Activated naive CD8-positive, alpha-beta T cell (primary cell): ENCODE data around the gene TSC22D3.

Experiments used
- H3K27ac Mint-ChIP-seq: one replicate; pipeline ENCODE4 v1.8.0; 2021; ENCODE audit warnings: mixed read lengths
- H3K27me3 Mint-ChIP-seq: one replicate; pipeline ENCODE4 v1.8.0; 2021; ENCODE audit warnings: mixed read lengths
- H3K36me3 Mint-ChIP-seq: one replicate; pipeline ENCODE4 v1.8.0; 2021; ENCODE audit warnings: mixed read lengths
- H3K4me1 Mint-ChIP-seq: one replicate; pipeline ENCODE4 v1.8.0; 2021; ENCODE audit warnings: low read depth, mixed read lengths
- H3K4me3 Mint-ChIP-seq: one replicate; pipeline ENCODE4 v1.8.0; 2021; ENCODE audit warnings: mild to moderate bottlenecking, mixed read lengths
- H3K9me3 Mint-ChIP-seq: one replicate; pipeline ENCODE4 v1.8.0; 2021; ENCODE audit warnings: low read depth, mixed read lengths

TSC22D3 gene

GRCh38 chrX:107747596-107748161 is 27.9 kb downstream of the TSC22D3 start:
- Mint-ChIP-seq H3K36me3 (no peaks in the 10 kb centered on the region), H3K4me1 (peaks cover 11% of the 10 kb centered on the region), H3K27me3 (no peaks in the 10 kb centered on the region), H3K4me3 (no peak overlapping the region), H3K27ac (no peak overlapping the region), H3K9me3 (no peaks in the 10 kb centered on the region)

DNA sequence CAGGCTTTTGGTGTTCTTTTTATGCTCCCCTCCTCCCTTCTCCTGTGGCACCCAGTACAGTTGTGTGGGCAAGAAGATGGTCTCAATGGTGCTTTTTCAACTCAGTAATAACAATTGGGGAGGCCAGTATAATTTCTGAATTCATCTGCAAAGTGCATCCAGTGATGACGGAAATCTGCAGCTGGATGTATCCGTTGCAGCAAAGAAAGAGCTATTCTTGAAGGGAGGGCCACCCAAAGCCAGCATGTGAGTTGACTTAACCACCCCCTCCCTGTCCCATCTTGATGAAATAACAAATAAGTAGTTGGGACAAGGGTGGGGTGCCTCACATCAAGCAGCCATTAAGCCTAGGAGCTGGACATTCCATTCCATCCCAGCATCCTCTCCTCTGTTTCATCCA is 30.7 kb downstream of the TSC22D3 start:
- Mint-ChIP-seq H3K36me3 (no peaks in the 10 kb centered on the region), H3K4me3 (no peak overlapping the region), H3K9me3 (no peaks in the 10 kb centered on the region), H3K27ac (no peak overlapping the region), H3K4me1 (peaks cover 33% of the 10 kb centered on the region), H3K27me3 (no peaks in the 10 kb centered on the region)

DNA sequence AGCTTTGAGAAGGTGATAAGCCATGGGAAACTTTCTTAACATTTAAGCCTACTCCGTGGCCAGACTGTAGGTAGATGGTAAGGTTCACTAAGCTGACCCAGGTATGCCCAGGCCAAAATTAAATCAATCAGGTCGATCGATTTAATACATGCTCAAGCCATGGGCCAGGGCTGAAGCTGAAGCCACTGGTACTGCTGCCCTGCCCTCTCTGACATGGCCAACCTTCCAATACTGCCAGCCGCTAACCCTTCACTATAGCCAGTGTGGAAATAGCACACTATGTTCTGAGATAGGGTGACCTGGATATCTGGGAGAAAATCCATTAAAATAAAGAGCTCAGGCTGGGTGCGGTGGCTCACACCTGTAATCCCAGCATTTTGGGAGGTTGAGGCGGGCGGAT is 31.6 kb downstream of the TSC22D3 start:
- Mint-ChIP-seq H3K9me3 (no peaks in the 10 kb centered on the region), H3K27ac (no peak overlapping the region), H3K4me3 (no peak overlapping the region), H3K27me3 (no peaks in the 10 kb centered on the region), H3K36me3 (no peaks in the 10 kb centered on the region), H3K4me1 (peaks cover 40% of the 10 kb centered on the region)

GRCh38 chrX:107742700-107743191 is 32.8 kb downstream of the TSC22D3 start:
- peak overlapping the region; percentile 88 for H3K4me3 Mint-ChIP-seq
- H3K27ac Mint-ChIP-seq = peak overlapping the region; percentile 95
- peaks cover 41% of the 10 kb centered on the region for H3K4me1 Mint-ChIP-seq

GRCh38 chrX:107741404-107741790 is 34.2 kb downstream of the TSC22D3 start:
- no peaks in the 10 kb centered on the region for H3K36me3 Mint-ChIP-seq
- H3K4me3 Mint-ChIP-seq = peak overlapping the region; percentile 88
- no peaks in the 10 kb centered on the region for H3K9me3 Mint-ChIP-seq
- peaks cover 41% of the 10 kb centered on the region for H3K4me1 Mint-ChIP-seq
- H3K27me3 Mint-ChIP-seq = no peaks in the 10 kb centered on the region
- H3K27ac Mint-ChIP-seq = peak overlapping the region; percentile 95

More at GRCh38 chrX:107742700-107743191, 32.8 kb downstream of the TSC22D3 start:
- Mint-ChIP-seq H3K9me3 (no peaks in the 10 kb centered on the region), H3K36me3 (no peaks in the 10 kb centered on the region), H3K27me3 (no peaks in the 10 kb centered on the region)

GRCh38 chrX:107739541-107739940 is 36.0 kb downstream of the TSC22D3 start:
- Mint-ChIP-seq H3K4me3 (no peak overlapping the region), H3K36me3 (no peaks in the 10 kb centered on the region), H3K27me3 (no peaks in the 10 kb centered on the region), H3K9me3 (no peaks in the 10 kb centered on the region), H3K27ac (no peak overlapping the region), H3K4me1 (peaks cover 38% of the 10 kb centered on the region)

- Mint-ChIP-seq H3K9me3 (no peaks in the 10 kb centered on the region), H3K4me3 (no peak overlapping the region), H3K27me3 (no peaks in the 10 kb centered on the region), H3K27ac (no peak overlapping the region), H3K36me3 (no peaks in the 10 kb centered on the region), H3K4me1 (peaks cover 40% of the 10 kb centered on the region)
Observed at GRCh38 chrX:107738768-107739167, 36.8 kb downstream of the TSC22D3 start.

DNA sequence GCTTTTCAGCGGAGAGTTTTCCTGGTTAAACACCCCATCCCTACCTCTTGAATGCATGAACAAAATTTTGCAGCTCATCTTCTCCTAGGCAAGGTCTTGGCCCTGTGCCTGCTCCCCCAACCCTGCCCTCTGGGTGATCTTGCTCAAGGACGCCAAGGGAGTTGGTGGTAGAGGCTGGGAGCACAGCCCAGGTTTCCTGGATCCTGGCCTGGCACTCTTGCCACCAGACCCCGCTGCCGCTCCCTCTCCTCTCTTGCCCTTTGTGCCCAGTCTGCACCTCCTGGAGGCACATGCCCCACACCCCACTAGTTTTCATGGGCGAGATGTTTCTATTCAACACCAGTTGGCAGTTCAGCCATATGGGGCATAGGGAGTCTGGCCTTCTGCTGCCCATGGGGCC is 37.3 kb downstream of the TSC22D3 start:
- H3K4me1 Mint-ChIP-seq = peaks cover 38% of the 10 kb centered on the region
- H3K36me3 Mint-ChIP-seq = no peaks in the 10 kb centered on the region
- H3K27me3 Mint-ChIP-seq = no peaks in the 10 kb centered on the region
- no peak overlapping the region for H3K27ac Mint-ChIP-seq
- H3K9me3 Mint-ChIP-seq = no peaks in the 10 kb centered on the region
- H3K4me3 Mint-ChIP-seq = no peak overlapping the region

- Mint-ChIP-seq H3K27me3 (no peaks in the 10 kb centered on the region), H3K4me3 (no peak overlapping the region), H3K9me3 (no peaks in the 10 kb centered on the region), H3K4me1 (peaks cover 37% of the 10 kb centered on the region), H3K27ac (no peak overlapping the region), H3K36me3 (no peaks in the 10 kb centered on the region)
Observed at GRCh38 chrX:107736781-107737531, 38.6 kb downstream of the TSC22D3 start.

GRCh38 chrX:107734646-107735045 is 40.9 kb downstream of the TSC22D3 start:
- peaks cover 19% of the 10 kb centered on the region for H3K4me1 Mint-ChIP-seq
- H3K27ac Mint-ChIP-seq = no peak overlapping the region
- H3K4me3 Mint-ChIP-seq = no peak overlapping the region
- H3K9me3 Mint-ChIP-seq = no peaks in the 10 kb centered on the region
- H3K36me3 Mint-ChIP-seq = no peaks in the 10 kb centered on the region
- no peaks in the 10 kb centered on the region for H3K27me3 Mint-ChIP-seq

GRCh38 chrX:107733686-107734085 is 41.9 kb downstream of the TSC22D3 start:
- Mint-ChIP-seq H3K27me3 (no peaks in the 10 kb centered on the region), H3K9me3 (no peaks in the 10 kb centered on the region), H3K27ac (no peak overlapping the region), H3K4me3 (no peak overlapping the region), H3K4me1 (peaks cover 13% of the 10 kb centered on the region), H3K36me3 (no peaks in the 10 kb centered on the region)

DNA sequence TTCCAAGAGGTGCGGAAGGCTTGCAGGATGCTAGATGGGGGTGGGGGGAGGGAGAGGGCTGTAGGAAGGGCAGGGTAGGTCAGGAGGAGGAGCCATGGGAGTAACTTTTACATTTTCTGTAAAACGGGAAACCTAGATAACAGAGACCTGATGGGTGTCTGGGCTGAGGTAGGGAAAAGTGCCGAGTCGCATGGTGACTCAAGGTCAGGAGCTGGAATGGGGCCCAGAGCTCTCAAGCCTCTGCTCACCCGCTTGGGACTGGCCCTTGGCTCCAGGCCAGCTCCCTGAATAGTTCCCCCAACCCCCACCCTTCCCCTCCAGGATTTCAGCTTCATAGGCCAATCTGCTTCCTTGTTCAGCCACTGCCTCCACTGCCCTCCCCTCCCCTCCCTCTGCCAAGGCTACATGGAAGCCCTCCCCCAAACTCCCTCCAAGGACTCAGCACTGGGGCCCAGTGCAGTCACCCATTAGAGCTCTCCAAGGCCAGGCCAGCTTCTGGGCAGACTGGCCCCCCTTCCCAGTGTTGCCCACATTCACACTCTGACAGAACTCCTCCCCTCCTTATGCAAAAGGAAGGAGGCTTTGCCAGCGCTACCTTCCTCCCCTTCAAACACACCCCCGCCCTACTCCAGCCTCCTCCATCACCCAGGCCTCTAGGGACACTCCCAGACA is 43.6 kb downstream of the TSC22D3 start:
- peaks cover 13% of the 10 kb centered on the region for H3K4me1 Mint-ChIP-seq
- no peak overlapping the region for H3K4me3 Mint-ChIP-seq
- H3K9me3 Mint-ChIP-seq = no peaks in the 10 kb centered on the region
- no peak overlapping the region for H3K27ac Mint-ChIP-seq
- no peaks in the 10 kb centered on the region for H3K27me3 Mint-ChIP-seq
- H3K36me3 Mint-ChIP-seq = no peaks in the 10 kb centered on the region

- no peaks in the 10 kb centered on the region for H3K27me3 Mint-ChIP-seq
- H3K27ac Mint-ChIP-seq = no peak overlapping the region
- no peaks in the 10 kb centered on the region for H3K36me3 Mint-ChIP-seq
- H3K4me3 Mint-ChIP-seq = no peak overlapping the region
- H3K4me1 Mint-ChIP-seq = peaks cover 13% of the 10 kb centered on the region
- H3K9me3 Mint-ChIP-seq = no peaks in the 10 kb centered on the region
Observed at GRCh38 chrX:107730991-107731766, 44.4 kb downstream of the TSC22D3 start.

DNA sequence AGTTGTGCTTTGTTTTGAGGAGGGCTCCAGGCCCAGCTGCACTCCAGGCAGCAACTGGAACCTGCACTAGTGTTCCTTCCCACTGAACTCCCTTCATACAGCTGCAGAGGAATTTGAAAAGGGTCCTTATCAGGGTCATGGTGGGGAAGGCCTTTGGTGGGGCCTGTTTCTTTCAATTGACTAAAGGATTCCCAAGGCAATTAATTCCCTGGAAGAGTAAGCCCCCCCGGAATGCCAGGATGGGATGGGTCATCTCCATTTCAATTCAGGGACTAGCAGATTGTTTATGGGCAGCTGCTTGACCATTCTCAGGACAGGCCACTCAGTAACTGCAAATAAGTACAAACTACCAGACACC is 45.3 kb downstream of the TSC22D3 start:
- Mint-ChIP-seq H3K4me3 (no peak overlapping the region), H3K9me3 (no peaks in the 10 kb centered on the region), H3K27ac (no peak overlapping the region), H3K4me1 (peaks cover 13% of the 10 kb centered on the region), H3K36me3 (no peaks in the 10 kb centered on the region), H3K27me3 (no peaks in the 10 kb centered on the region)
